SK-N-MC (cell line): ENCODE measurements around the gene DIAPH2.

Experiments used
- EZH2 ChIP-seq: fragments of 200-600 bp; sonication (generic); IDR thresholded peaks from one replicate; pipeline ENCODE4 v1.6.1; 2017; ENCODE audit warnings: antibody characterized with exemption
- POLR2AphosphoS5 ChIP-seq: IDR thresholded peaks from 2 replicates; pipeline ENCODE4 v1.6.1; 2012; ENCODE audit warnings: mild to moderate bottlenecking, low read depth, low read length, borderline replicate concordance

- TF ChIP-seq EZH2 (no peak), POLR2AphosphoS5 (no peak)
Measured at GRCh38 chrX:97402903-97403302, 718.3 kb downstream of the DIAPH2 start.
